ENCODE results near the gene CDK12.

CDK12 gene

GRCh38 chr17:39581759-39582085 lies 120.4 kb downstream of the CDK12 start:
- no peak for DNase-seq (ENCODE audit: low read depth)

DNA sequence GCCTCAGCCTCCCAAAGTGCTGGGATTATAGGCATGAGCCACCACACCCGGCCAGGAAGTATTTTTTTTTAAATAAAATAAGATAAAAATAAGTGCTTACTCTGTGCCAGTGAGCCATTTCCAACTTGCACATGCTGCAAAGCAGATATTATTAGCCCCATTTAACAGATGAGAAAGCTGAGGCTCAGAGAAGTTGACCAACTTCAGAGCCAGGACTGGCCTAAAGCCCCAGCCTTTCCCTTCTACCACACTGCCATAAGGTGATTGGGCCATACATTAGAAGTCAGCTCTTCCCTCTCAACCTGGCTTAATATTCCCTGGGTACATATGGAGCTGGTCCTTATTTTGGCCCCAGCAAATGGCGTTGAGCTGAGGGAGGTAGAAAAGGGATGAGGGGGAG lies 121.4 kb downstream of the CDK12 start:
- DNase-seq (ENCODE audit: low read depth) = no peak
